ENCODE data around the gene VPS37C. TPM values are rescaled to one million over a fixed set of nuclear protein-coding genes. Genes with fewer than 3 reads are reported as not detected.

Gene VPS37C
- total and polyA plus RNA-seq, 2 of the 13 experiments (the other 11 are each of a cell fraction or from before 2014, with no cell fraction given), result 7.5 to 8.8 TPM

DNA sequence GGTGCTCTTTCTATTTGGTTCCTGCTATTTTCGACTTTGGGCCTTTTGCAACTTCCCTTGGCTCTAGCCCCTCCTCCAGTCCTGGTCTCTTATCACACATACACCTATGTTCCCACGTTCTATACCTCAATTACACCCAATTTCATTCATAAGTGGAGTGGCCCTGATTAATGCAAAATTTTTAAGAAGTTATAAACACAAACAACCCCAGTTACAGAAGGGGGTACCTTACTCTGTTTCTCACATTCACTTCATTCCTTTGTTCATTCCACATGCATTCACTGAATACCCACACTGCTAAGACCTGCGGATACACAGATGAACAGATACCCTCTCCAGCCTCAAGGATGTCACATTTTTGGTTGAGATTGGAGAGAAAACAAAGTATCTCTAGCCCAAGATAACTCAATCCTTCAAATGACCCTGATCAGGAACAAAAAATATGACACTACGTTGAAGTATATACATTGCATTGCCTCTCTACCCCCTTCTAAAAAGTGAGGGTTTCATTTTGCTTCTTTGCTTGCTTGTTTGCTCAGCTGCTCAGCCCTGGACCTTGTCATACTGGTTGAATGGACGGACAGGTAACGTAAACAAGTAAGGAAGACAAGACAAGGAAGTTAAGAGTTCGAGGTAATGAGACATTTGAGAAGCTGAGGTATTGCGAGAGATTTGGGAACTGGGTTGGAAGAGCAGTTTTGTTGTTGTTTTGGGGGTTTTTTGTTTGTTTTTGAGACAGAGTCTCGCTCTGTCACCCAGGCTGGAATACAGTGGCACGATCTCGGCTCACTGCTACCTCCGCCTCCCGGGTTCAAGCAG lies 3.6 kb upstream of the VPS37C start:
- Histone ChIP-seq H4K20me1 (ENCODE audit: insufficient read depth, low read length) (no peaks in the 10 kb centered on the region), H3K4me3 (replicated peaks in 1 of 3; ENCODE audit: insufficient read depth in 1 of 3, low read depth in 2 of 3, low read length in 3 of 3) (peak overlapping the region; percentile 11 to 53 (median 35); a peak in 5 of 6 replicates), H3K79me2 (ENCODE audit: insufficient read depth, low read length) (peaks cover 8% of the 10 kb centered on the region), H3K4me1 (ENCODE audit: insufficient read depth, low read length) (peaks cover 51% of the 10 kb centered on the region), H3K36me3 (replicated peaks in 1 of 2; ENCODE audit: control insufficient read depth in 1 of 2, insufficient read depth in 2 of 2, low read length in 2 of 2) (no peaks in the 10 kb centered on the region), H3K27ac (ENCODE audit: extremely low read length, insufficient read depth, low read length) (peak overlapping the region; percentile 48), H3K9me3 (ENCODE audit: low read length) (no peaks in the 10 kb centered on the region), H3K27me3 (ENCODE audit: control insufficient read depth in 1 of 2, insufficient read depth in 2 of 2, low read length in 2 of 2) (peaks cover 0 to 3% of the 10 kb centered on the region in 2 experiments; a peak in 1 of 5 replicates), H3K4me2 (ENCODE audit: low read depth, low read length) (peak overlapping the region; percentile 79), H3K9ac (ENCODE audit: insufficient read depth, low read depth, low read length) (peak overlapping the region; percentile 10), H2AFZ (ENCODE audit: low read length) (peak overlapping the region; percentile 84)
- FAIRE-seq, result peak; percentile 48
- CTCF ChIA-PET (ENCODE audit: low intra/inter-chr PET ratio, low total read pairs), result no interaction called here
- DNase-seq (ENCODE audit: low spot score), result no peak
- intact Hi-C loops (cut with micrococcal nuclease; ENCODE audit: unreplicated experiment), result no loop called here
- in situ Hi-C loops (cut with HindIII; ENCODE audit: extremely low pct_ligation_motif_present, low pct_unique_long_range_greater_than_20kb), result no loop called here
- no TSS peak for BruUV-seq (replicated peaks)
- no peak for ATAC-seq
- POLR2A ChIA-PET, result no interaction called here
- WGBS (ENCODE audit: low lambda C conversion rate), result 12% methylated on average over 13 of the region's 13 CpGs
- TF ChIP-seq ARNTL (CRISPR knock-in tag; IDR thresholded peaks at IDR 0.05) (no peak), LCORL (IDR thresholded peaks at IDR 0.05) (no peak), LCORL (CRISPR knock-in tag; IDR thresholded peaks at IDR 0.05) (no peak), FOXA3 (CRISPR knock-in tag; IDR thresholded peaks at IDR 0.05) (peak; percentile 82), SOX5 (CRISPR knock-in tag; IDR thresholded peaks at IDR 0.05; ENCODE audit: borderline replicate concordance) (0 out of 2 replicates have a peak, but pooled peaks have one; percentile 27), CAMTA2 (CRISPR knock-in tag; IDR thresholded peaks at IDR 0.05; ENCODE audit: borderline replicate concordance) (no peak), NONO (IDR thresholded peaks at IDR 0.05) (no peak), NONO (CRISPR knock-in tag; conservative IDR thresholded peaks at IDR 0.05) (0 out of 2 replicates have a peak, but pooled peaks have one; percentile 32), FOXK2 (IDR thresholded peaks at IDR 0.05) (peak; percentile 58; the same call in 1 of the 2 replicates), ZFP37 (CRISPR knock-in tag; IDR thresholded peaks at IDR 0.05; ENCODE audit: borderline replicate concordance) (no peak), FOXK1 (CRISPR knock-in tag; IDR thresholded peaks at IDR 0.05; ENCODE audit: borderline replicate concordance, low read depth) (0 out of 2 replicates have a peak, but pooled peaks have one; percentile 40), ELF3 (CRISPR knock-in tag; IDR thresholded peaks at IDR 0.05) (peak; percentile 48), ZNF644 (CRISPR knock-in tag; IDR thresholded peaks at IDR 0.05; ENCODE audit: low read depth) (0 out of 2 replicates have a peak, but pooled peaks have one; percentile 16), TGIF2 (CRISPR knock-in tag; IDR thresholded peaks at IDR 0.05) (0 out of 2 replicates have a peak, but pooled peaks have one; percentile 23), ATF1 (CRISPR knock-in tag; IDR thresholded peaks at IDR 0.05) (0 out of 2 replicates have a peak, but pooled peaks have one; percentile 21), SP140L (CRISPR knock-in tag; IDR thresholded peaks at IDR 0.05; ENCODE audit: borderline replicate concordance) (no peak), SOX13 (IDR thresholded peaks at IDR 0.05) (no peak), SOX13 (CRISPR knock-in tag; conservative IDR thresholded peaks at IDR 0.05 in 1 of 2, IDR thresholded peaks at IDR 0.05 in 1 of 2) (0 out of 4 replicates have a peak, but pooled peaks of 1 of the 2 experiments have one; percentile 16), SAP130 (CRISPR knock-in tag; IDR thresholded peaks at IDR 0.05; ENCODE audit: low read depth) (peak; percentile 71), FOXA1 (IDR thresholded peaks at IDR 0.05) (0 out of 2 replicates have a peak, but pooled peaks have one; percentile 27), FOXA1 (CRISPR knock-in tag; IDR thresholded peaks at IDR 0.05) (peak; percentile 82)
- TF ChIP-seq, protein P1, sequence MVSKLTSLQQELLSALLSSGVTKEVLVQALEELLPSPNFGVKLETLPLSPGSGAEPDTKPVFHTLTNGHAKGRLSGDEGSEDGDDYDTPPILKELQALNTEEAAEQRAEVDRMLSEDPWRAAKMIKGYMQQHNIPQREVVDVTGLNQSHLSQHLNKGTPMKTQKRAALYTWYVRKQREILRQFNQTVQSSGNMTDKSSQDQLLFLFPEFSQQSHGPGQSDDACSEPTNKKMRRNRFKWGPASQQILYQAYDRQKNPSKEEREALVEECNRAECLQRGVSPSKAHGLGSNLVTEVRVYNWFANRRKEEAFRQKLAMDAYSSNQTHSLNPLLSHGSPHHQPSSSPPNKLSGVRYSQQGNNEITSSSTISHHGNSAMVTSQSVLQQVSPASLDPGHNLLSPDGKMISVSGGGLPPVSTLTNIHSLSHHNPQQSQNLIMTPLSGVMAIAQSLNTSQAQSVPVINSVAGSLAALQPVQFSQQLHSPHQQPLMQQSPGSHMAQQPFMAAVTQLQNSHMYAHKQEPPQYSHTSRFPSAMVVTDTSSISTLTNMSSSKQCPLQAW (CRISPR knock-in tag; IDR thresholded peaks at IDR 0.05), result peak; percentile 28; the same call in 1 of the 2 replicates

All from HepG2 (cell line).